Peyer's patch (tissue), 4 donors: ENCODE results near the gene ZC3H7A. TPM values are rescaled to one million over a fixed set of nuclear protein-coding genes. Genes with fewer than 3 reads are reported as not detected.

Source experiments
- DNase-seq, 3 donors: peaks; one replicate each; pipeline ENCODE4 v3.0.0-alpha.2; 2017 to 2019
- H3K27ac ChIP-seq, 4 donors: fragments of 200-600 bp; sonication (generic); one replicate each; pipeline ENCODE4 v1.5.1; 2016 to 2019
- H3K27me3 ChIP-seq, 2 donors: fragments of 200-600 bp; sonication (generic); one replicate each; pipeline ENCODE4 v1.5.1; 2019
- H3K36me3 ChIP-seq, 3 donors: fragments of 200-600 bp; sonication (generic); one replicate each; pipeline ENCODE4 v1.5.1; 2016 to 2019
- H3K4me1 ChIP-seq, 4 donors: fragments of 200-600 bp; sonication (generic); one replicate each; pipeline ENCODE4 v1.5.1; 2016 to 2019
- H3K4me3 ChIP-seq, 4 donors: fragments of 200-600 bp; sonication (generic); 1 replicate in 3 of 4; 2 replicates in 1 of 4; pipeline ENCODE4 v1.5.1; 2016 to 2019; ENCODE audit warnings: mild to moderate bottlenecking in 1 of 4
- H3K9me3 ChIP-seq, 4 donors: fragments of 200-600 bp; sonication (generic); one replicate each; pipeline ENCODE4 v1.5.1; 2016 to 2019; ENCODE audit warnings: mild to moderate bottlenecking in 1 of 4
- CTCF ChIP-seq, 6 experiments: fragments of 450-650 bp in 4 of 6; fragments of 200-600 bp in 2 of 6; sonication (generic) in 1 of 6; IDR thresholded peaks; one replicate each; pipeline ENCODE4 v1.5.1; 2017 to 2019; ENCODE audit warnings: antibody characterized with exemption in 6 of 6, mild to moderate bottlenecking in 3 of 6, moderate library complexity in 1 of 6
- POLR2A ChIP-seq, 2 donors: fragments of 450-650 bp; IDR thresholded peaks; one replicate each; pipeline ENCODE4 v1.5.1; 2017; ENCODE audit warnings: antibody characterized with exemption in 2 of 2, mild to moderate bottlenecking in 2 of 2, moderate library complexity in 2 of 2
- total RNA-seq, 4 donors: library from RNA; depleted of rRNA; stranded (reverse); fragments of >200 nt; gene quantifications; one replicate each; pipeline ENCODE4 v1.1.0, GENCODE V29; 2016

ZC3H7A gene
- total RNA-seq, 4 donors from 2014 or later = 54.9 to 122 (median 72.5) TPM

DNA sequence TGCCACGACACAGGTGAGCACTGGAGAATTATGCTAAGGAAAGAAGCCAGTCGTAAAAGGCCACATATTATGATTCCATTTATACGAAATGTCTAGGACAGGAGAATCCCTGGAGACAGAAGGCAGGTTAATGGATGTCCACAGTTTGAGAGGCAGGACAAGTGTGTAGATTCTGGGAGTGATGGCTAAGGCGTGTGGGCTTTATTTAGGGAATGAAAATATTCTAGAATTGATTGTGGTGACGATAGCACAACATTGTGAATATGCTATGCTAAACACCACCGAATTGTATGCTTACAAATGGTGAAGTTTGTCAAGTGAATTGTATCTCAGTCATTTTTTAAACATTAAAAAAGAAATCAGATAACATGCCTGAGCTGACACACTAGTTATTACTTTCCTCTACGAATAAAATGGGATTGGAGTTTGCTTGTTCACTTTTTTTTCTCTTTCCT is 49.1 kb downstream of the ZC3H7A start:
- no peak for DNase-seq
- no peaks in the 10 kb centered on the region for H3K27me3 ChIP-seq
- TF ChIP-seq CTCF (IDR thresholded peaks at IDR 0.05) = no peak
- no peak for TF ChIP-seq POLR2A (IDR thresholded peaks at IDR 0.05)
- H3K27ac ChIP-seq = peak overlapping the region in 3 of 4 donors; percentile 49 to 94 (median 84)
- peak overlapping the region in 2 of 4 donors; percentile 2 to 12 for H3K4me3 ChIP-seq
- peaks cover 0 to 15% (median 2%) of the 10 kb centered on the region in 4 donors for H3K4me1 ChIP-seq
- H3K9me3 ChIP-seq = no peaks in the 10 kb centered on the region
- H3K36me3 ChIP-seq = peaks cover 0 to 41% (median 0%) of the 10 kb centered on the region in 3 donors

DNA sequence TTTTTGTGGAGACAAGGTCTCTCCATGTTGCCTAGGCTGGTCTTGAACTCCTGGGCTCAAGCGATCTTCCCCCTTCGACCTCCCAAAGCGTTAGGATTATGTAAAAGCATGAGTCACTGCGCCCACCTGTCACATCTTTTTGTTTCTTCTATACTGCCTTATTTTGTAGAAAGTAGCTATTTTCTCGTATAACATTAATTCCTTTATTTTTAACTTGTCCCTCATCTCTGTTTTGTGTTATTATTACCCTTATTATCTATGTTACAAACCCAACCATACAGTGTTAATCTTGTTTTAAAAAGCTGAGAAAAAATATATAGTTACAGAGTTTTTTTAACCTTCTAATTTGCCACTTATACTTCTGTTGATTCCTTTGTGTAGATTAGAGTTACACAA is 53.0 kb downstream of the ZC3H7A start:
- no peak for TF ChIP-seq CTCF (IDR thresholded peaks at IDR 0.05)
- TF ChIP-seq POLR2A (IDR thresholded peaks at IDR 0.05) = no peak
- Histone ChIP-seq H3K27me3 (no peaks in the 10 kb centered on the region), H3K4me1 (peaks cover 0 to 38% (median 12%) of the 10 kb centered on the region in 4 donors), H3K4me3 (no peak overlapping the region), H3K9me3 (no peaks in the 10 kb centered on the region), H3K27ac (peak overlapping the region; percentile 98 to 100 (median 99)), H3K36me3 (peaks cover 0 to 2% (median 0%) of the 10 kb centered on the region in 3 donors)
- DNase-seq = no peak

GRCh38 chr16:11743308-11744074 is 53.6 kb downstream of the ZC3H7A start:
- no peaks in the 10 kb centered on the region for H3K27me3 ChIP-seq
- DNase-seq = peak in 2 of 3 donors; percentile 49 to 75
- H3K4me1 ChIP-seq = peaks cover 0 to 42% (median 12%) of the 10 kb centered on the region in 4 donors
- H3K4me3 ChIP-seq = peak overlapping the region; percentile 87 to 98 (median 89)
- TF ChIP-seq POLR2A (IDR thresholded peaks at IDR 0.05) = no peak
- no peak for TF ChIP-seq CTCF (IDR thresholded peaks at IDR 0.05)
- H3K27ac ChIP-seq = peak overlapping the region; percentile 98 to 100 (median 99)
- no peaks in the 10 kb centered on the region for H3K36me3 ChIP-seq
- H3K9me3 ChIP-seq = no peaks in the 10 kb centered on the region

DNA sequence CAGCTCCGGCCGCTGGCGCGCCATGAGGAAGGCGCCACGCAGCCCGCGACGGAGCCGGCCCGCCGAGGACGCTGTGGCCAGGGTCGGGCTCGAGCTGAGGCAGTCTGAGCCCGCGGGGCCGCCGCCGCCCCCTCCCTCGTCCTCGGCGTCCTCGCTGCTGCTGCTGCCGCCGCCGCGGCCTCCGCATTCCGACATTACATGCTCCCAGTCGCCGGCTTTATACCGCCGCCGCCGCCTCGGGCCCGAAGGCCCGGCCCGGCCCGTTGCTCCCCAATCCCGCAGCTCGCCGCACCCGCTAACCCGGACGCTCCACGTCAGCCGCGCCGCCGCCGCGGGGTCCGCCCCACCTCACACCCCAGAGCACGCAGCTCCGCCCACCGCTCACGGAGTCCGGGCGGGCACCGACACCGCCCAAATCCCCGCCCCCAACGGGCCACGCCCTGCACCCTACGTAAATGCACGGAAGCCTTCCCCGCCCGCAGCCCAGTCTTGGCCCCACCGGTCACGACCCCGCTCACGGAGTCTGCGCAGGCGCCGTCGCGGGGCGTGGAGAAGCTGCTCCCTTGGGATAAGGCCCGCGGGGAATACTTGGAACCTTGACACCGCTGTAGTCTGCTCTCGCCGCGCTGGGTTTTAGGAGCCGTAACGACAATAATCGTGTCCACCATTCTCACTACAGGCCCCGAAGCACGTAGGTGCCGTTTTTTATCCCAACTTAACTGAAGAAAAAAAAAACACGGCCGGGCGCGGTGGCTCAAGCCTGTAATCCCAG is 54.3 kb downstream of the ZC3H7A start, which contains the start of gene TXNDC11:
Gene TXNDC11 (minus strand): TSS at position 322 of the 772 bp plus-strand sequence. CDS start 127 bp downstream, at position 195.
- Histone ChIP-seq H3K9me3 (no peaks in the 10 kb centered on the region), H3K27me3 (no peaks in the 10 kb centered on the region), H3K4me3 (peak within 1 kb of the TSS; percentile 87 to 98 (median 89)), H3K36me3 (no peaks in the 10 kb centered on the region), H3K4me1 (peaks cover 0 to 42% (median 12%) of the 10 kb centered on the region in 4 donors), H3K27ac (peak within 1 kb of the TSS; percentile 98 to 100 (median 99))
- DNase-seq = peak; percentile 99 to 100 (median 100)
- TF ChIP-seq CTCF (IDR thresholded peaks at IDR 0.05) (peak in 1 of 6 experiments; percentile 20), POLR2A (IDR thresholded peaks at IDR 0.05) (peak; percentile 97 to 98)

DNA sequence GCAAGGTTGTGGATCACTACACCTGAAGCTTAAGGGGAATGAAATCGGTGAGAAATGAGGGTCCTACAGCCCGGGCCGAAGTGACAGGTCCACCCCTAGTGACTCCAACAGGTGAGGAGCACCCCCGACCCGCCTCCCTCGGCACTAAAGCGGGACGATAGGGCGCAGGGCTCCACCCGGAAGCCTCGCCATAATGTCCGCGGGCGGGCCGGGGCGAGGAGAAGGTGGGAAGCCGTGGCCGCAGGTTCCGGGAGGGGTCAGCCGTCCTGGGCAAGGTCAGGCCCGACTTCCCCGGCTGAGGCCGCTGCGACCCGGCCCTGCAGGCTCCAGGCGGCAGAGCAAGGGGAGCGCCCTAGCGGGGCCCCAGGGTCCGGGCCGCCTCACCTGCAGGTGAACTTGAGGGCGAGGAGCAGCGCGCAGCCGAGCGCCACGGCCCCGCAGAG is 54.9 kb downstream of the ZC3H7A start:
- H3K27me3 ChIP-seq = no peaks in the 10 kb centered on the region
- peak overlapping the region; percentile 98 to 100 (median 99) for H3K27ac ChIP-seq
- H3K4me1 ChIP-seq = peaks cover 0 to 39% (median 12%) of the 10 kb centered on the region in 4 donors
- TF ChIP-seq POLR2A (IDR thresholded peaks at IDR 0.05) = no peak
- no peak for TF ChIP-seq CTCF (IDR thresholded peaks at IDR 0.05)
- peaks cover 0 to 4% (median 0%) of the 10 kb centered on the region in 3 donors for H3K36me3 ChIP-seq
- peak overlapping the region; percentile 87 to 98 (median 89) for H3K4me3 ChIP-seq
- no peaks in the 10 kb centered on the region for H3K9me3 ChIP-seq
- DNase-seq = peak; percentile 54 to 81 (median 80)
